ENCODE data around the gene TSPAN4. TPM values are rescaled to one million over a fixed set of nuclear protein-coding genes. Genes with fewer than 3 reads are reported as not detected.
A peak's percentile ranks its signal among the peaks of the same experiment; 100 is the strongest.

Gene TSPAN4
- total and polyA plus RNA-seq, 4 donors, result 16.5 to 38.1 (median 30.4) TPM

- TF ChIP-seq HNF4A (conservative IDR thresholded peaks at IDR 0.05), result no peak
- no peak for TF ChIP-seq RXRA (IDR thresholded peaks at IDR 0.05)
- no peak for TF ChIP-seq MAX (IDR thresholded peaks at IDR 0.05)
- no peak for TF ChIP-seq TAF1 (conservative IDR thresholded peaks at IDR 0.05)
- TF ChIP-seq FOXA1 (IDR thresholded peaks at IDR 0.05), result no peak
- TF ChIP-seq SP1 (IDR thresholded peaks at IDR 0.05), result no peak
- no peak for TF ChIP-seq JUND (IDR thresholded peaks at IDR 0.05)
- 35% methylated on average over 5 of the region's 5 CpGs for WGBS
- no peaks in the 10 kb centered on the region for H3K9me3 ChIP-seq (ENCODE audit: control insufficient read depth in 4 of 4, low read length in 3 of 4)
- no peaks in the 10 kb centered on the region for H3K36me3 ChIP-seq (ENCODE audit: control insufficient read depth in 4 of 4, insufficient read depth in 3 of 4, low read depth in 1 of 4, low read length in 3 of 4)
- H3K4me3 ChIP-seq (ENCODE audit: low read depth in 1 of 3, low read length in 3 of 3), result peak overlapping the region; percentile 8 to 57 (median 35)
- H3K4me1 ChIP-seq (ENCODE audit: control insufficient read depth in 4 of 4, insufficient read depth in 4 of 4, low read length in 3 of 4), result peaks cover 1 to 46% (median 35%) of the 10 kb centered on the region in 4 donors
- no peaks in the 10 kb centered on the region for H3K27me3 ChIP-seq (ENCODE audit: control insufficient read depth in 4 of 4, insufficient read depth in 4 of 4, low read length in 3 of 4)
- peak overlapping the region; percentile 49 to 60 for H3K9ac ChIP-seq (ENCODE audit: low read depth in 1 of 2, low read length in 2 of 2)
- no peak for DNase-seq (ENCODE audit: low spot score)
- H3K27ac ChIP-seq (ENCODE audit: low read depth in 1 of 2, low read length in 2 of 2), result peak overlapping the region; percentile 93 to 96
Observed at GRCh38 chr11:914204-914603, 71.6 kb downstream of the TSPAN4 start.

GRCh38 chr11:914747-915501 lies 72.3 kb downstream of the TSPAN4 start:
- Histone ChIP-seq H3K27me3 (ENCODE audit: control insufficient read depth in 4 of 4, insufficient read depth in 4 of 4, low read length in 3 of 4) (no peaks in the 10 kb centered on the region), H3K9ac (ENCODE audit: low read depth in 1 of 2, low read length in 2 of 2) (peak overlapping the region; percentile 60 to 68), H3K9me3 (ENCODE audit: control insufficient read depth in 4 of 4, low read length in 3 of 4) (no peaks in the 10 kb centered on the region), H3K4me1 (ENCODE audit: control insufficient read depth in 4 of 4, insufficient read depth in 4 of 4, low read length in 3 of 4) (peaks cover 1 to 41% (median 28%) of the 10 kb centered on the region in 4 donors), H3K4me3 (ENCODE audit: low read depth in 1 of 3, low read length in 3 of 3) (peak overlapping the region in 2 of 3 donors; percentile 35 to 57), H3K36me3 (ENCODE audit: control insufficient read depth in 4 of 4, insufficient read depth in 3 of 4, low read depth in 1 of 4, low read length in 3 of 4) (no peaks in the 10 kb centered on the region), H3K27ac (ENCODE audit: low read depth in 1 of 2, low read length in 2 of 2) (peak overlapping the region; percentile 93 to 96)
- peak; percentile 79 for DNase-seq (ENCODE audit: low spot score)
- 26% methylated on average over 21 of the region's 21 CpGs for whole genome bisulfite sequencing
- peak in 1 of 2 donors; percentile 56 for TF ChIP-seq JUND (IDR thresholded peaks at IDR 0.05)
- TF ChIP-seq HNF4G (IDR thresholded peaks at IDR 0.05), result peak; percentile 39
- TF ChIP-seq TAF1 (conservative IDR thresholded peaks at IDR 0.05), result peak; percentile 54
- TF ChIP-seq MAX (IDR thresholded peaks at IDR 0.05), result peak; percentile 98
- TF ChIP-seq FOXA1 (IDR thresholded peaks at IDR 0.05), result no peak
- TF ChIP-seq CTCF (IDR thresholded peaks at IDR 0.05; ENCODE audit: low read depth, low read length, missing input control), result no peak
- TF ChIP-seq RAD21 (IDR thresholded peaks at IDR 0.05), result peak; percentile 26 to 34
- TF ChIP-seq ZBTB33 (IDR thresholded peaks at IDR 0.05), result peak; percentile 86
- peak; percentile 71 for TF ChIP-seq YY1 (IDR thresholded peaks at IDR 0.05)
- TF ChIP-seq ATF3 (IDR thresholded peaks at IDR 0.05), result peak; percentile 50
- peak; percentile 69 to 76 for TF ChIP-seq HNF4A (conservative IDR thresholded peaks at IDR 0.05)
- peak; percentile 94 to 98 for TF ChIP-seq RXRA (IDR thresholded peaks at IDR 0.05)
- peak in 1 of 2 donors; percentile 66 for TF ChIP-seq EGR1 (IDR thresholded peaks at IDR 0.05; ENCODE audit: low read depth in 2 of 2)
- peak; percentile 68 for TF ChIP-seq FOXA2 (IDR thresholded peaks at IDR 0.05)
- TF ChIP-seq SP1 (IDR thresholded peaks at IDR 0.05), result peak; percentile 96
- TF ChIP-seq GABPA (IDR thresholded peaks at IDR 0.05 in 1 of 2, conservative IDR thresholded peaks at IDR 0.05 in 1 of 2), result peak; percentile 64 to 81
- peak; percentile 55 for TF ChIP-seq REST (IDR thresholded peaks at IDR 0.05)
- peak; percentile 95 for TF ChIP-seq NR2F2 (IDR thresholded peaks at IDR 0.05)
